Omental fat pad (tissue), 4 donors: Measurements from ENCODE around the gene ERP27. TPM values are rescaled to one million over a fixed set of nuclear protein-coding genes. Genes with fewer than 3 reads are reported as not detected.

Experiments used
- ATAC-seq: fragments of 150-250 bp; one replicate; pipeline ENCODE4 v1.9.1; 2016; ENCODE audit warnings: mild to moderate bottlenecking, moderate library complexity; ENCODE audit not compliant: low FRiP score
- DNase-seq: peaks from one replicate; pipeline ENCODE4 v3.0.0-alpha.2; 2019; ENCODE audit warnings: low spot score
- CTCF ChIP-seq, 3 donors: fragments of 450-650 bp; IDR thresholded peaks; one replicate each; pipeline ENCODE4 v1.5.1; 2016 to 2017; ENCODE audit warnings: antibody characterized with exemption in 3 of 3, mild to moderate bottlenecking in 3 of 3, moderate library complexity in 2 of 3
- total RNA-seq, 4 donors: library from RNA; depleted of rRNA; stranded (reverse); fragments of >200 nt; gene quantifications; one replicate each; pipeline ENCODE4 v1.1.0, GENCODE V29; 2016

ERP27 gene
- total RNA-seq, 4 donors from 2014 or later = 0.56 to 0.60 TPM; not detected in 2

DNA sequence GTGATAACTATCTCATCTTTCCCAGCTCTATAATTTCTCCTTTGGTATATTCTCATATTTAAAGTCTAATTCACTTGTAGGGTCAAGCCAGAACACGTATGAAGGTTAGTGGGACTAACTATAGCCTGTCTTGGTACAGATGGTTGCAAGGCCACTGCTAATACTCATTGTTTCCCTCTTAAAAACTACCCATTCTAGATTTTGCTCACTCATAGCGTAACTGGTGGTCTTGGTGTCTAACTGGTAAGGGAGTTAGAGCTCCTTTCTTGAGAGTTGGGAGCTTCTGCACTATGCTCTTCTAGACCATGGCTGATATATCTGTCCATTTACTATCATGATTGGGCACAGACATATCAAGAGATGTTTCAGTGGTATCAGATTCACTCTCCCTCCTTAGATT lies 61.5 kb downstream of the ERP27 start:
- no peak for DNase-seq
- no peak for ATAC-seq
- TF ChIP-seq CTCF (IDR thresholded peaks at IDR 0.05) = no peak

DNA sequence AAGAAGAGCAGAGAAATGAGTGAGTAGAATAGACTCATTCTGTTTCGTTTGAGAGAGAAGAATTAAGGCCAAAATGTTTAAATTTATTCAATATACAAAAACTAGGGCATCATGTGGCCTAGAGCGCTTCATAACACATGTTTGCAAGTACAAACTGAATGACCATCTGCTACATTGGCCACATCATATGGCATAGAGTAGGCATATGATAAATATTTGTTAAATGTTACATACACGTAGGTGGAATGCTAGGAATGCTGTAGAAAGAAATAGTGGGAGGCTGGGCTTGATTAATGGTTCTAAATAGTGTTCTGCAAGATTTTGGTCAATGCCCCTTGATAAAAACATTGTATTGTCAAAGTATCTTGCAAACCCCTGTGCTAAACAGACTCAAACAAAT lies 63.5 kb downstream of the ERP27 start:
- DNase-seq (no peak), ATAC-seq (no peak)
- TF ChIP-seq CTCF (IDR thresholded peaks at IDR 0.05) = no peak

DNA sequence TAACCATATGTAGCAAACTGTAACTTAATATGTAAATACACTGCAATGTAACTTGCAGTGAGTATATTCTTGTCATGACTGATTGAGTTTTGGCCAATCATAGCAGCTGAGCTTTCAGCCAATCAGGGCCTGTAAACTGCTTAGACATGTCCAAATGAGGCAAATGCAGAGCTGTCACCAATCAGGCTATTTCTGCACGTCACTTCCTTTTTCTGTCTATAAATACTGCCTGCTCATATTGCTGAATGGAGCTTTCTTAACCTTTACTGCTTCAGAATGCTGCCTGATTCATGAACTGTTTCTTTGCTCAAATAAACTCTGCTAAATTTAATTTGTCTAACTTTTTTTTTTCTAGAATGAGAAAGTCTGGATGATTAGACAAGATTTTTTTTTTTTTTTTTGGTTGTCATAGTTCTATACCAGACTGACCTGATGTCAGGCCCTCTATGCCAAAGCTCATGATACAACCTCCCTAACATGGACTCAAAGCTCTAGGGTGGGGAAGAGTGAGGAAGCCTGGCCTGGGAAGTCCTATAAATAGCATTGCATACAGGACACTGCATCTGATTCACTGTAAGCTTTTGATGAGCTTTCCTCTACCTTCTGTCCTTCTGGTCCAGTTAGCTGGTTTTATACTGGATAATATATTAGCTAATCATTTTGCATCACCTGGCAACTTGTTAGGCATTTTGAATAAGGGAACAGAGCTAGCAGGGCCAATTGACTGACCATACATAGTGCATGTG lies 64.7 kb downstream of the ERP27 start:
- ATAC-seq (no peak), DNase-seq (no peak)
- no peak for TF ChIP-seq CTCF (IDR thresholded peaks at IDR 0.05)

DNA sequence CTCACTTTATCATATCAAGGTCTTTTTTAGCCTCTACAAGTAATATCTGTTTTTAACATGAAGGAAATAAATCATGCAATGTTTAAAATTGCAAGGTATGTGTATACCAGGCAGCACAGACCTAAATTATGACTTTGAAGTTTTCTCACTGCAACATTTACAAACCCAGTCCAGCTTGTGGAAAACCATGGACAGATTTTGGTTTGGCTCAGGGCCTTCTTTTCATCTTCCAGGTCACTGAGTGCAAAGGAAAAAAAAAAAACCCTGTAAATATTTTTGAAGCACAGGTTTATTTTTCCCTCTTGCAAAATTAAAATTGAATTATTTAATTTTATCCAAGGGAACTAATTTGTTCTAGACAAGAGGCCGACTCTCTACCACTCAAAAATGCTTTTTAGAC lies 66.5 kb downstream of the ERP27 start:
- DNase-seq (no peak), ATAC-seq (no peak)
- no peak for TF ChIP-seq CTCF (IDR thresholded peaks at IDR 0.05)

DNA sequence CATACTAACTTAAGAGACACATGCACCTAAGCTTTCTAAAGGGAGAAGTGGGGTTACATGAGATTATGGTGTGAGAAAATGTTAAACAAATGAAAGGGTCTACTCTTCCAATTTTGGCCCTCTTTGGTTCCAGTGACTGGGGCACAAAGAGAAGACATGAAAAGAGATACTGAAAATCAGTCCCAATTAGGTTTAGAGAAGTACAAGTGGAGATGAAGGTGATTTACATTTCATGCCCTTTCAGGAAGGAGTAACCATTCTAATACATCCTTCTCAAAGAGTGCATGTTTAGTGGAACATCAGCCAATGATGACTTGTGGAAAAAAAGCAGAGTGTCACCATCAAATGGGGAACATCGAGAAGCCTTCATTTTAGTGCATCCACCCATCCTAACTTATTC lies 67.1 kb downstream of the ERP27 start:
- no peak for DNase-seq
- ATAC-seq = no peak
- no peak for TF ChIP-seq CTCF (IDR thresholded peaks at IDR 0.05)

DNA sequence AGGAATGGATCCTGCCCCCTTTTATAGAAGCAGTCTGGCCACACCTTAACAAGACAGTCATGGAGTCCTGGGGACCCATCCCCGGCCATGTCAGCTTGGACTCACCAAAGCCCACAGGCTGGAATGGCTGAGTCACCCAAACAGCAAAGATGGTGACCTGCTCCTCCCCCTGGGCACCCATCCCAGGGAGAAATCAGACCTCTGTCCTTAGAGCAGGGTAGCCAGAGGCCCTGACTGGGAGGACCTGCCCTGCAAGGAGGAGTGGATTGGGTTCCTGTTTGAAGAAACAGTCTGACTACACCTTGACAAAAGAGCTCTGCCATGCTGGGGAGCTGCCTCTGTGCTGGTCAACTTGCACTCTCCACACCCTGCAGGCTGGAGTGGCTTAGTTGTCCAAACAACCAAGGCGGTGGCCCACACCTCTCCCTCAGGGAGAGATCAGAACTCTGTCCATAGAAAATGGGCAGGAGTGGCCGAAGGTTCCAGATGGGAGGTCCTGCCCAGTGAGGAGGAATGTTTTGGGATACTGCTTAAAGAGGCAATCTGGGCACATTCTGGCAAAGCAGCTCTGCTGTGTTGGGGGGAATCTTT lies 69.3 kb downstream of the ERP27 start:
- no peak for ATAC-seq
- DNase-seq = no peak
- no peak for TF ChIP-seq CTCF (IDR thresholded peaks at IDR 0.05)

Other genes with a start within 250 kb of the ERP27 start
- gene GUCY2C, start 241.9 kb downstream of the ERP27 start, total RNA-seq = not detected
- 10 to 100 TPM; 17.2 to 29.7 (median 19.3) TPM for gene WBP11, start 135.1 kb downstream of the ERP27 start, total RNA-seq
- gene C12orf60, start 134.9 kb downstream of the ERP27 start, total RNA-seq = 1 to 10 TPM in 1 of 4 donors, under 1 TPM in 2, not detected in 1; 0.36 to 1.6 (median 0.56) TPM
- gene SMCO3, start 124.4 kb downstream of the ERP27 start, total RNA-seq = not detected
- gene ART4, start 95.0 kb downstream of the ERP27 start, total RNA-seq = 1 to 10 TPM; 1.9 to 6.2 (median 4.3) TPM
- 100 to 1,000 TPM; 317 to 851 (median 829) TPM for gene MGP, start 52.7 kb downstream of the ERP27 start, total RNA-seq
- 100 to 1,000 TPM; 128 to 259 (median 205) TPM for gene ARHGDIB, start 23.1 kb upstream of the ERP27 start, total RNA-seq
- not detected for gene PDE6H, start 34.5 kb upstream of the ERP27 start, total RNA-seq